CD4-positive, alpha-beta T cell treated with Interleukin-10 for 1 hour (primary cell): ENCODE measurements around the gene AMTN.
A peak's percentile ranks its signal among the peaks of the same experiment; 100 is the strongest.
"Not testable (repeated sequence)": the region's sequence is repeated elsewhere in the genome, so short reads cannot be mapped to it uniquely, and the experiment has no call there.

Experiments used
- DNase-seq: peaks from one replicate; pipeline ENCODE4 v3.0.0-alpha.2; 2020

The AMTN gene, protein sequence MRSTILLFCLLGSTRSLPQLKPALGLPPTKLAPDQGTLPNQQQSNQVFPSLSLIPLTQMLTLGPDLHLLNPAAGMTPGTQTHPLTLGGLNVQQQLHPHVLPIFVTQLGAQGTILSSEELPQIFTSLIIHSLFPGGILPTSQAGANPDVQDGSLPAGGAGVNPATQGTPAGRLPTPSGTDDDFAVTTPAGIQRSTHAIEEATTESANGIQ

DNA sequence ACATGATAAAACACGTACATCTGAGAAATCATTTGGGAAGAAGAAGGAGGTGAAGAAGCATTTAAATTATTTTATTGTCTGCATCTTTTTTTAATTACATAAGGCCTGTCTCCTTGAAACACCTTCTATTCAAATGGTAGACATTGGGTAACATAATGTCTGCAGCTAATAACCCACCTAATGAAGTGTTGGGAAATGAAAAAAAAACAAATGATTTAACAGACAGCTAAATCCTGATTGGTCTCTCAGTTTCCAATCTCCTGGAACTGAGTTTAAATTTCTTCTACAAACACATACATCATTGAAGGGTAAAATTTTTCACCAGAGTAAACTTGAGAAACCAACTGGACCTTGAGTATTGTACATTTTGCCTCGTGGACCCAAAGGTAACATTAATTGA lies at the start of gene AMTN:
Gene AMTN (plus strand): TSS at position 301 of the 400 bp plus-strand sequence. CDS start 209 bp downstream, outside the sequence.
- no peak for DNase-seq

DNA sequence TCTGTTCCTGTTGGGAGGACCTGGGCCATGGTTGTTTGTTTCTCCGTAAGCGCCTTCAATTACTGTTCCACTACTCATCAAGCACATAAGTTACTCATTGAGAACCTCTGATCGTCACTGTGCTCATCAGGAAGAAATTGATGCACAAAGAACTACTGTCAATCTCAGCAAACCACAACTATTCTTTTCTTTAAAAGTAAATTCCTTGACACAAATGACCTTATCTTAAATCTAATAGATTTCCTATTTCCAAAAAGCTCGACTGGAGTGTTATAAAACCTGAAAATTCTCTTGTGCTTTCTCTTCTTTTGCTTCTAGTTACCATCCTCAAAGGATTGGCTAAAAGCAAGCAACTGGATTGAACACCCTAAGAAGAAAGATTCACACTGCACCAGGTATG lies 46.5 kb upstream of the AMTN start, which contains the start of gene MUC7:
Gene MUC7 (plus strand): TSS at position 301 of the 400 bp plus-strand sequence. CDS start 1,825 bp downstream, outside the sequence.
- DNase-seq, result no peak

DNA sequence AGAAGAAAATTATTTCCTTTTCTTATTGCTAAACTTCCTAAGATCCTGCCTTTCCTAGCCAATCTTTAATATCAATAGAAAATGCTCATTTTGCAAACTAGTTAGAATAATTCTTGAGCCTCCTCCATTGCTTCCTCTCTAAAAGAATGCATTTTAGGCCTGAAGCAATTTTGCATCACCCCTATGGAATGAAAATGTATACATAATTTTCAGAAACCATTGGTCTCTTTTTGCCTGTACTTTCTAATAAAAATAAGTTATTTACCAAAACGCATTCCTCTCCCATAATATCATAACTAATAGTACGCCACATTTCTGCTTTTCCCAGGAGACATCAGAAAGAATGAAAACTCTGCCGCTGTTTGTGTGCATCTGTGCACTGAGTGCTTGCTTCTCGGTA lies 44.7 kb upstream of the AMTN start:
- no peak for DNase-seq

DNA sequence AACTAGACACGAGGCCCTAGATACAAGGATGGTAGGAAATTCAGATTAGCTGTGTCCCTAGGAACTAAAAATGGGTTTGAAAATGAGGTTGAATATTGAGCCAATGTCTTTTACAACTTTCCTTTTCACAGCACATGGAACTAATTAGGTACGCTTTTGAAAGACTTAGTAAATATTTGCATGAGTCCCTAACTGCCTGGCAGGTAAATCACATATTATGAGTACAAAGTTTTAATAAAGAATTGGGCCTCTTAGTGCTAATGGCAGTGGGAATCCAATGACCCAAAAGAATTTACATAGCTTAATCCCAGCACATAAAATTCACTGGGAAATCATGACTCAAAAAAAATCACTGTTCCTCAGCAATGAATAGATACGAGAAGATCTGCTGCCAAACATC lies 29.6 kb upstream of the AMTN start:
- no peak for DNase-seq

DNA sequence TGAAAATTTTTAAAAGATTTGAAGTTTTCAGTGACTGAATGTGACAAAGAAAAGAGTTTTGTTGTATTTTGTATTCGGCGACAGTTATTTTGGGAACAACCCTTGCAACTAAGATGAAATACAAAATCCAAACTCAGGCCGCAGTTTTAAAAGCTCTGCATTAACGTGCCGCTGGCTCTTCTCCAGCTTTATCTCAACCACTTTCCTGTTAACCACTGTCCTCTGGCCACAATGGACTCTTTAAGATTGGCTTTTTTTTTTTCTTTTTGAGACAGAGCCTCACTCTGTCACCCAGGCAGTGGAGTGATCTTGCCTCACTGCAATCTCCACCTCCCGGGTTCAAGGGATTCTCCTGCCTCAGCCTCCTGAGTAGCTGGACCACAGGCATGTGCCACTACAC lies 22.1 kb upstream of the AMTN start:
- no peak for DNase-seq

DNA sequence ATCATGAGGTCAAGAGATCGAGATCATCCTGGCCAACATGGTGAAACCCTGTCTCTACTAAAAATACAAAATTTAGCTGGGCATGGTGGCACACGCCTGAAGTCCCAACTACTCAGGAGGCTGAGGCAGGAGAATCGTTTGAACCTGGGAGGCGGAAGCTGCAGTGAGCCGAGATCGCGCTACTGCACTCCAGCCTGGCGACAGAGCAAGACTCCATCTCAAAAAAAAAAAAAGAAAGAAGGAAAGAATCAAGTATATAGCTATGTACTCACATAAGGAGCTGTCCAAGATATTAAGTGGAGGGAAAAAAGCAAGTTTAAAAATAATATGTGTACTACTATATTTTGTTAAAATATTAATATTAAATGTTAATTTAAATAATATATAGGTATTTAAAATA lies 16.5 kb upstream of the AMTN start:
- not testable (repeated sequence) for DNase-seq

DNA sequence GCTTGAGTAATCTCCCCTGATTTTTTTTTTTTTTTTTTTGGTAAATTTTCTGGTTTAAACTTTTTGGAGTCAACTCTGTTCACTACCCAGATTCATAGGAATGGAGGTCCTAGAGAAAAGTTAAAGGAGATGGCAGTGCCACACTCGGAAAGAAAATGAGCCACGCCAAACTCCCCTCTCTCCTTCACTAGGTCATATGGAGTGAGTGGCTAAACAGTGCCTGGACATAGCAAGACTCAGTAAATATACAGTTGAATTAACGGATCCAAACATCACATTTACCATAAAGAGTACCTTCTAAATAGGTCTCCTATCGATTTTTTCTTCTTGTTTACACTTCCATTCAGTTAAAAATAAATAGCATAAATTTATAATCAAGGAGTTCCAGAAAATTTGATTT lies 13.6 kb upstream of the AMTN start:
- no peak for DNase-seq

DNA sequence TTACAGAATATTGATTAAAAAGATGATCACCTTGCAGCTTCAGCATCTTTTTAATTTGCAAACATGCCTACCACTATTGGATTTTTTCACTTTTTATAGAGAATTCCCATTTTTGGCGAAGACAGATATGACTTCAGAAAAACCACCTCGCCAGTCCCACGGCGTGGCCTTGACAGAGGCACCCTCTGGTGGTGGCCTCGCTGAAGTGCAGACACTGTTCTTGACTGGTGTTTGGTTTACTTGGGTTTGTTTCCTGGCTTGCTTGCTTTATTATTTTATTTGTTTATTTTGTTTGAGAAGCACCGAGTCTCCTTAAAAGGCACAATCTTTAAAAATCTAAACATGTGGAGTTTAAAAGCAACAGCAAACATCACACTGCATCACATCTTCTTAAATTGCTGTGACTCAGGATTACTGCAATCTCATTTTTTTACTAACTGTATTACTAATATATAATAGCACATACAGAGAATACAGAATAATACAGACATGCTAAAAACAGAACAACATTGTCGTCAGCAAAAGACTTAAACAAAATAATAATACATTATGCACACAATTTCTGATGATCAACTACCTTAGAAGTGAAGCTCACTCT lies 13.1 kb upstream of the AMTN start:
- DNase-seq, result peak; percentile 47

DNA sequence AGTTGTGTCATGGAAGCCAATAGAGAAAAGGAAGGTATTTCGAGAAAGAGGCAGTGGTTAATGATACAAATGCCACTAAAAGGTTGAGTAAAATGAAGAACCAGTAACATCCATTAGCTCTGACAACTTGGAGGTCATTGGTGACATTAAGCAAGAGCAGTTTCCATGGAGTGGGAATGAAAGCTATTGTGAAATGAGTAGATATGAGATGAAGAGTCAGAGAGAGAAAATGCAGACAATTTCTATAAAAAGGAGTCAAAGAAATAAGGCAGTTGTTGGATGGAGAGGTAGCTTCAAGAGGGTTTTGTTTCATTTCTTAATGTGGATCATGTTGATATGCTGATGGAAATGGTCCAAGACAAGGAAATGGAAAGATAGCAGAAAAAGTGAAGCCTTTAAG lies 9.6 kb upstream of the AMTN start:
- no peak for DNase-seq

DNA sequence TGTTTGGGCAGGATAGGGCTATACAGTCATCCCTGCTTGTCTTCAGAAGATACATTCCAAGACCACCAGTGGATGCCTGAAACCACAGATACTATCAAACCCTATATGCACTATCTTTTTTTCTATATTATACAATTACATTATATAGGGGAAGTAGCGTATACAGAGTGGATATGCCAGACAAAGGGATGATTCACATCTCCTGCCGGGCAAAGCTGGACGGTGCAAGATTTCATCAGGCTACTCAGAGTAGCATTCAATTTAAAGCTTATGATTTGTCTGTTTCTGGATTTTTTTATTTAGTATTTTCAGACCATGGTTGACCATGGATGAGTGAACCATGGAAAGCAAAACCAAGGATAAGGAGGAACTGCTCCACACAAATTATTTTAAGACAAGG lies 7.0 kb upstream of the AMTN start:
- no peak for DNase-seq

DNA sequence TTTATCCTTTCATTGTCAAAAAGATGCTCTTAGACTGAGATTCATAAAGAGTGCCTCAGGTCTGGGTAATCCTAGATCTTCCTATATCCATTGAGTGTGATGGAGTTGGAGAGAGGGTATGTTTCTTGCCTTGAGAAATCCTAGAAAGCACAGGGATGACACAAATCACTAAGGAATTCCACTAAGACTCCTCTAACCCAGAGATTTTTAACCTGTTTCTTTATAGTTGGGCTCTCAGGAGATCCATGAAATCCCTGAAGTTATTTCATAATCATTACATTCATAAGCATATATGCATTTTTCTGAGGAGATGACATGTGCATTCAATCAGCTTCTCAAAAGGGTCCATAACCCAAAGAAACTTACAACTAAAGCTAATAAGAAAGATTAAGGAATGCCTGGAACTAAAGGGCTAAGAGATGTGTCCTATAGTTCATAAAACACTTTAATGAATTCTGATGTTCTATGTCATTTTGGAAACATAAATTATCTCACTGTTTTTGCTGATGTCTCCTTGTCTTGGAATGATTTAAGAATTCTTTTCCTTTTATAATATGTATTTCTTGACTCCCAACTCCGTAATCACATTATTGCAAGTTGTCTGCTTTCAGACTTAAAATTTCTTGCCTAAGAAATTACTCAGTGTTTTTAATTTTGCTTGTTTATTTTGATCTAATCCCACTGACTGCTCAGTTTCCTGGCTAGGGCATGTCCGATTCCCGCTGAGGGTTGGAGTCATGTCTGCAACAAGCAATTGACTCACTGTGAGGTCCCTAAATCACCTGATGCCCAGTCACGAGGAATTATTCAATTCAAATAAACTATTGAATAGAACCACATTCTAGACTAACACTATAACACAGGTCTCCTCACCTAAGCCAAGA lies 2.8 kb upstream of the AMTN start:
- DNase-seq, result no peak

DNA sequence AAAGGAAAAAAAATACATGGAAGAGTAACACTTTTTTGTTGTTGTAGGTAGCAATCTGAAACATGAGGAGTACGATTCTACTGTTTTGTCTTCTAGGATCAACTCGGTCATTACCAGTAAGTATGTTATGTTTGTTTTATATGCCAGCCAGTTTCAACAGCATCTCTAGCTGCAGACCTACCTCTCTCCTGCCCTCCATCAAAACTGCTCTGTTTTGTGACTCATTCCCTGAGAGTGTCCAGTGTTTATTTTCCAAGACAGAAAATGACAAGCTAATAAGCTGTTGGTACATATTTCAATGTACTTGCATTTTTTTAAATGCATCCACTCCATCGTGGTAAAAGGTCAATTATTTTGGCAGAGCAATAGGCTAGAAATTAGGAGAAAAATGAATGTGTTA lies 347 bp downstream of the AMTN start:
- DNase-seq, result no peak

DNA sequence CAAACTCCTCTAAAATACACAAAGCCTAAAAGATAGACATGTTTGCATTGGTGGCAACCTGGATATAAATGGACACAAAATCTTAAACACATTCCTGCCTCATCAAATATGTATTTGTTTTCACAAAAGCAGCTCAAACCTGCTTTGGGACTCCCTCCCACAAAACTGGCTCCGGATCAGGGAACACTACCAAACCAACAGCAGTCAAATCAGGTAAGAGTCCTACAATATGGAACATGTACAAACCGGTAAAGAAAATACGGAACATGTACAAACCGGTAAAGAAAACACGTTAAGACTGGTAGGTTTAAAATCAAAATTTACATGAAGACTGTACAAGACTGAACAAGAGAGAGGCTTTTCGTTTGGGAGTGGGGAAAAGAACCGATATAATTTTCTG lies 4.3 kb downstream of the AMTN start:
- DNase-seq, result no peak

DNA sequence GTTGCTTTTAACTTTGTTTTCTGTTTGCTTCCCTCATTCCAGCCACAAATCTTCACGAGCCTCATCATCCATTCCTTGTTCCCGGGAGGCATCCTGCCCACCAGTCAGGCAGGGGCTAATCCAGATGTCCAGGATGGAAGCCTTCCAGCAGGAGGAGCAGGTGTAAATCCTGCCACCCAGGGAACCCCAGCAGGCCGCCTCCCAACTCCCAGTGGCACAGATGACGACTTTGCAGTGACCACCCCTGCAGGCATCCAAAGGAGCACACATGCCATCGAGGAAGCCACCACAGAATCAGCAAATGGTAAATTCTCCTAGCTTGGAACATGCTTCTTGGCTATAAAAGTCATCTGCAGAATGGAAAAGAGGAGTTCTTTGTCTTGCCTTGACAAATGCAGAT lies 12.6 kb downstream of the AMTN start:
- DNase-seq, result no peak

DNA sequence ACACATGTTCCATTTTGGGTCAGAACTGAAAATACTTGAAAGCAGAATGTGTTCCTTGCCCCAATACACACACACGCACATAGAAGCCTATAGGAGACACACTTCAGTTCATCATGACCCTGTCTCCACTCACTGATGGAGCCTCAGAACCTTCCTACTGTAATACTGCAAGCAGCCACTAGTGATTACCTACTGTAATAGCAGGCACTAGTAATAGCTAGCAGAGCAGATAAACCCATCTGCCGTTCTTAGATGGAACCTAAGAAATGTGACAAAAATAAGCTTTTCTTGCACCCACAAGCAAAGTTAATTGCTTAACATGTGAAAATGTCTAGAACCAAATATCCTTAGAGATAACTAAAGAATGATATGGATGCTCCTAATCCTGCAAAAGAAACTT lies 13.6 kb downstream of the AMTN start:
- no peak for DNase-seq

DNA sequence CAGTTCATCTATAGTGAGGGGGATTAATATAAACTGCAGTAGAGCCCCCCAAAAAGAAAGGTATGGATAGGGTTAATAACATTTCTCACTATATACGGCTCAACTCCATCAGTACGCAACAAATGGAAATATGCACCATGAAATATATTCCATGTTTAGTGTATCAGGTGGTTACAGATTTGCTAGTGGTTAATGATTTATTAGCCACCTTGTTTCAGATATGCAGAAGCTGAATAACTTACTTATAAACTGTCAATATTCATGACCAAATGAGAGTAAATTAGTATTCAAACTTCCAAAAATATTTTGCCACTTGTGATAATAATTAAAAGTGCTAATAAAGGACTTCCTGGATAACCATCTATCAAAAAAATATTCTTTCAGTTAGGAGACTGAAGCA lies 14.8 kb downstream of the AMTN start:
- no peak for DNase-seq

DNA sequence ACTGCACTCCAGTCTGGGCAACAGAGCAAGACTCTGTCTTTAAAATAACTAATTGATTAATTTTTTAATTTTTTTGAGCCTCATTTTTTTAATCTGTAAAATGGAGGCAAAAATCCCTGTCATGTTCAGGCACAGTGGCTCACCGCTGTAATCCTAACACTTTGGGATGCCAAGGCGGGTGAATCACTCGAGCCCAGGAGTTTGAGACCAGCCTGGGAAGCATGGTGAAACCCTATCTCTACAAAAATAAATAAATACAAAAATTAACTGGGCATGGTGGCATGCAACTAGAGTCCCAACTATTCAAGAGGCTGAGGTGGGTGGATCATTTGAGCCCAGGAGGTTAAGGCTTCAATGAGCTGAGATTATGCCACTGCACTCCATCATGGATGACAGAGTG lies 15.4 kb downstream of the AMTN start:
- no peak for DNase-seq

DNA sequence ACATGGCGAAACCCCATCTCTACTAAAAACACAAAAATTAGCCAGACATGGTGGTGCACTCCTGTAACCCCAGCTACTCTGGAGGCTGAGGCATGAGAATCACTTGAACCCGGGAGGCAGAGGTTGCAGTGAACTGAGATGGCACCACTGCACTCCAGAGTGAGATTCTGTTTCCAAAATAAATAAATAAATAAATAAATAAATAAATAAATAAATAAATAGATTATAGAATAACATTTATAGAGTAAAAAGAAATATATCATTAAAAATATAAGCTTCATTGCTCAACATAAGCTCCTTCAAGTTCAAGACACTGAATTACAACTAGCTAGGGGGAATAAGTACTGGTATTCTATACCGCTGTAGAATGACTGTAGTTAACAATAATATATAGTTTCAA lies 16.5 kb downstream of the AMTN start:
- DNase-seq, result not testable (repeated sequence)

DNA sequence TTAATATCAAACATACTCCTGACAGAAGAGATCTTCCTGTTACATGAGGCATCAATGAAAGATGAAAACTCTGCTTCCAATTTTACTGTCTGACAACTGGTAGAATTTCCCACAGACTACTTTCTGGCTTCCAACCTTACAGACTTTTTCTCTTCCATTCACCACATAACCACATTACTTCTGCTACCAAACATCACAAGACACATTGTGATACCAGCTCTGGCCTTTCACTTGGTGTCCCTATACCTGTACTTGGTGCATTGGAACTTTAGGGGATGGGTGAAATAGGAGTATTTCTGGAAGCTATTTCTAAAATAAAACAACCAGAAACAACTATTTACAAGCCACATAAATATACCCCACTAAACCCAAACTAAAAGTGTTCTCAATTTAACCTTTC lies 20.5 kb downstream of the AMTN start:
- no peak for DNase-seq

DNA sequence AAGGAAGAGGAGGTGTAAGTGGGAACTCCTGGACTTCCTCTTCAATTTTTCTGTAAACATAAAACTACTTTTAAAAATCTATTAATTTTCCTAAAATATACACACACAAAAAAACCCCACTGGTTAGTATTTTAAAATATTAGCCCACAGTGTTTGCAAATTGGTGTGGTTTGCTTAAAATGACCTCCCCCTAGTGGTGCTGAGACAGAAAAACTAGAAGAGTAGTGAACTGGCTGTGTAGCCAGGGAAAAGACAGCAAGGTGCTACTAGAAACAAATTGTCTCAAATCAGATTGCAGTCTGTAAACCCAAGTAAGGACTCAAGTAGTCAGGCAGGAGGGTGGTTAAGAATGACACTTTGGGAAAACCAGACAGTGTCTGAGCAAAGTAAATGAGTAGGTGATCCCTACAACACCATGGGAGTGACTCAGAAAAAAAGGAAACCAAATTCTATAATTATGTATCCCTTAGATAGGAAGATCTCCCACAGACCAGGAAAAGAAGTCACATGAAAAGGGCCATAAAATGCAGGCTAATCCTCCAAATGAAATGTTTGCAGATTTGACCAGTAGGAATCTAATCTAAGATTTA lies 26.0 kb downstream of the AMTN start:
- no peak for DNase-seq

DNA sequence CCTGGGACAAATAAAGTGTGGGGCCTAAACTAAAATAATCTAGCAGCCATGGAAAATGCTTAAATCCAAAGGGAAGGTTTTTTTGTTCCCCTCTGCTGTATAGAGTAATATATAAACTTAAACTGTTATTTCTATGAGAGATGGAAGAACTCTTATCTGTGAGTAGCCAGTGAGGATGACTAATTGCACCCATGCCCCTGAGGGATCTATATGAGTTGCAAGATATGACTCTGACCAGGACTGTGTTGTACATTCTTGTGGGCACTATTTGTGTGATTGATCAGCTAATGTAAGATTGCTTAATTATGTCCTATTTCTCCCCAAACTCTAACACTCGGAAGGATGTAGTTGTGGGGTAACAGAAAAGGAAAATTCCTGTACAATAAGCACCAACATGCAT lies 38.5 kb downstream of the AMTN start:
- DNase-seq, result no peak

DNA sequence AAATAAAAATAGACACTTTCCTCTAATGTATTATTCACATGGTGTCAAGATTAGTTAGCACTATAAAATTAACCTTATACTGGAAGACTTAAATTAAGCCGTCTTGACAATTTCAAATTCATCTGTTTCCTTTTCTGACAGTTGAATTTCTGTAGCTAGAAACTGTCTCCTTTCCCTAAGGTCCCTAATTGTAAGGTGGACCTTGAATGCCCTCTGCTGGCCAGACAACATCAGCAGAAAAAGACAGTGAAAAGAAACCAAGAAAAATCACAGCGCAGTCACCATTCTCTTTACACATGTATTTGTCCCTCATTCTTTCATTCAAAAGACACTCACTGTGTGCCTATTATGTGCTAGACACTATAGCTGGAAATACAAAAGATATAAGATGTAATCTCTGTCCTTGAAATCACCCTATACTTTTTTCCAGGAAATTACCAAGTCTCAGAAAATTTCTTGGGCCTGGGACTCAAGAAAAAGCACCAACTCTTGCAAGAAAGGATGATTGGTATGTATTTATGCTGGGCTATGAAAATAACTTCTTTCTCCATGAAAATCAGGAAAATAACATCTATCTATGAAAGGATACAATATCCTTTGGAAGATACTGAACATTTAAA lies 41.0 kb downstream of the AMTN start:
- DNase-seq, result peak; percentile 38

DNA sequence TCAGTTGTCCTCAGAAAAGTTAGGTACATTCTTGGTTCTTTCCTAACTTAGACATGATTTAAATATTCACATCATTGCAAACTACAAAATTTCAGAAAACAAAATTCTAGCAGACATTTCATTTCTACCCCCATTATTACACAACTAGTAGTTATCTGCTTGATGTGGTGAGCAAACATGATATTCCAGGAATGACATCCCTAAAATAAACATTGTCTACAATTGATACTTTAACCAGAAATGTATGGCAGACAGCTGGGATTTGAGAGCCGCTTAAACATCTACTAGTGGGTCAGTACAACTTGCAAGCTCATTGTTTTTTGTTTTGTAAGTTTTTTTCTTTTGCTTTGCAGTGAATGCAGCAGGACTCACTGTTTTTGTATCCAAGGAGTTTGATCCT lies 41.6 kb downstream of the AMTN start:
- no peak for DNase-seq
